SU-DHL-6 (cell line): ENCODE measurements around the gene PHACTR1.

Source experiments
- H2AFZ ChIP-seq: fragments of 200-600 bp; sonication (generic); 2 replicates; pipeline ENCODE4 v1.6.1; 2014; ENCODE audit warnings: low read depth, mild to moderate bottlenecking, moderate library complexity, mixed read lengths, antibody characterized with exemption, low read length; ENCODE audit not compliant: severe bottlenecking
- H3F3A ChIP-seq: fragments of 200-600 bp; shearing (Covaris generic); 2 replicates; pipeline ENCODE4 v1.6.0; 2016; ENCODE audit warnings: antibody characterized with exemption, mild to moderate bottlenecking; ENCODE audit not compliant: insufficient read depth
- H3K27ac ChIP-seq: fragments of 200-600 bp; sonication (generic); 2 replicates; pipeline ENCODE4 v1.5.1; 2016; ENCODE audit warnings: low read depth, mild to moderate bottlenecking, low read length, moderate library complexity, mixed read lengths
- H3K27me3 ChIP-seq: fragments of 200-600 bp; sonication (generic), shearing (Covaris generic); 2 replicates; pipeline ENCODE4 v1.6.0; 2014; ENCODE audit warnings: mild to moderate bottlenecking, low read length
- H3K36me3 ChIP-seq: fragments of 200-600 bp; sonication (generic); 2 replicates; pipeline ENCODE4 v1.6.1; 2014; ENCODE audit warnings: mild to moderate bottlenecking, low read length, mixed read lengths
- H3K4me2 ChIP-seq: fragments of 300-600, 200-600 bp; shearing (Covaris generic), sonication (generic); 2 replicates; pipeline ENCODE4 v1.6.0; 2014; ENCODE audit warnings: low read length, low read depth, mild to moderate bottlenecking; ENCODE audit not compliant: poor library complexity, severe bottlenecking
- H3K4me3 ChIP-seq: fragments of 200-600 bp; sonication (generic); 2 replicates; pipeline ENCODE4 v1.5.1; 2014; ENCODE audit warnings: antibody characterized with exemption, low read length, mild to moderate bottlenecking, mixed read lengths; ENCODE audit not compliant: insufficient read depth, poor library complexity, severe bottlenecking
- H3K79me2 ChIP-seq: fragments of 200-600 bp; sonication (generic); 2 replicates; pipeline ENCODE4 v1.6.1; 2014; ENCODE audit warnings: mild to moderate bottlenecking, low read length, moderate library complexity; ENCODE audit not compliant: insufficient read depth
- H3K9ac ChIP-seq: fragments of 200-600 bp; sonication (generic); 2 replicates; pipeline ENCODE4 v1.7.0; 2014; ENCODE audit warnings: mild to moderate bottlenecking, low read length
- H3K9me2 ChIP-seq: fragments of 200-600 bp; sonication (generic); replicated peaks from 2 replicates; pipeline ENCODE4 v1.6.1; 2014; ENCODE audit warnings: low read length; ENCODE audit not compliant: insufficient read depth
- H3K9me3 ChIP-seq: fragments of 200-600 bp; sonication (generic); 2 replicates; pipeline ENCODE4 v1.6.1; 2014; ENCODE audit warnings: low read length, mixed read lengths; ENCODE audit not compliant: insufficient read depth
- H4K20me1 ChIP-seq: fragments of 200-600 bp; sonication (generic); 2 replicates; pipeline ENCODE4 v1.6.1; 2014; ENCODE audit warnings: low read depth, mild to moderate bottlenecking, antibody characterized with exemption, low read length, moderate library complexity, mixed read lengths
- EZH2phosphoT487 ChIP-seq: fragments of 200-600 bp; sonication (generic), shearing (Covaris generic); conservative IDR thresholded peaks from 2 replicates; pipeline ENCODE4 v1.6.1; 2018; ENCODE audit warnings: mild to moderate bottlenecking, antibody characterized with exemption, low read length, moderate library complexity, mixed read lengths
- TF ChIP-seq, protein P1 (sequence below): fragments of 200-600 bp; sonication (generic); IDR thresholded peaks from one replicate; pipeline ENCODE4 v1.5.1; 2017; ENCODE audit warnings: antibody characterized with exemption, mild to moderate bottlenecking, low read length, moderate library complexity; ENCODE audit not compliant: insufficient read depth, poor library complexity, severe bottlenecking

Gene PHACTR1

DNA sequence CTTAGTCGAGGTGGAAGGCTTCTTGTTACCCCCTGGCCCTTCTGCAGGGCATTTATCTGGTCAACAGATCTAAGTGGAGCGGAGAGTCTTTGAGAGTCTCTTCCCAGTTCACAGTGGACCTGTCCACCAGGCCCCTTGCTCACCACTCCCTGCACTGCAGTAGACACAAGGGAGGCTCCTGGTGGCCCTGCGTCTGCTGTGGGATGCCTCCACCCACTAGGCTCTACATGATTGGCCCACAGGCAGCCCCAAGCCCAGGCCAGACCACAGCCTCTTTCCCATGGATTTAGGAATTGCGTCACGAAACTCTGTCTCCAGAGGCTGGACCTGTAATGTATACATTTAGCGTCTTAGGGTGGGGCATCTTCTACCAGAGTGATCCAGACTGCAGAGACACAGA lies 583.4 kb downstream of the PHACTR1 start:
- H4K20me1 ChIP-seq: peaks cover 11% of the 10 kb centered on the region; the same call in 1 of the 2 replicates
- TF ChIP-seq, protein P1, sequence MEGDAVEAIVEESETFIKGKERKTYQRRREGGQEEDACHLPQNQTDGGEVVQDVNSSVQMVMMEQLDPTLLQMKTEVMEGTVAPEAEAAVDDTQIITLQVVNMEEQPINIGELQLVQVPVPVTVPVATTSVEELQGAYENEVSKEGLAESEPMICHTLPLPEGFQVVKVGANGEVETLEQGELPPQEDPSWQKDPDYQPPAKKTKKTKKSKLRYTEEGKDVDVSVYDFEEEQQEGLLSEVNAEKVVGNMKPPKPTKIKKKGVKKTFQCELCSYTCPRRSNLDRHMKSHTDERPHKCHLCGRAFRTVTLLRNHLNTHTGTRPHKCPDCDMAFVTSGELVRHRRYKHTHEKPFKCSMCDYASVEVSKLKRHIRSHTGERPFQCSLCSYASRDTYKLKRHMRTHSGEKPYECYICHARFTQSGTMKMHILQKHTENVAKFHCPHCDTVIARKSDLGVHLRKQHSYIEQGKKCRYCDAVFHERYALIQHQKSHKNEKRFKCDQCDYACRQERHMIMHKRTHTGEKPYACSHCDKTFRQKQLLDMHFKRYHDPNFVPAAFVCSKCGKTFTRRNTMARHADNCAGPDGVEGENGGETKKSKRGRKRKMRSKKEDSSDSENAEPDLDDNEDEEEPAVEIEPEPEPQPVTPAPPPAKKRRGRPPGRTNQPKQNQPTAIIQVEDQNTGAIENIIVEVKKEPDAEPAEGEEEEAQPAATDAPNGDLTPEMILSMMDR: no peak
- no peak for TF ChIP-seq EZH2phosphoT487

DNA sequence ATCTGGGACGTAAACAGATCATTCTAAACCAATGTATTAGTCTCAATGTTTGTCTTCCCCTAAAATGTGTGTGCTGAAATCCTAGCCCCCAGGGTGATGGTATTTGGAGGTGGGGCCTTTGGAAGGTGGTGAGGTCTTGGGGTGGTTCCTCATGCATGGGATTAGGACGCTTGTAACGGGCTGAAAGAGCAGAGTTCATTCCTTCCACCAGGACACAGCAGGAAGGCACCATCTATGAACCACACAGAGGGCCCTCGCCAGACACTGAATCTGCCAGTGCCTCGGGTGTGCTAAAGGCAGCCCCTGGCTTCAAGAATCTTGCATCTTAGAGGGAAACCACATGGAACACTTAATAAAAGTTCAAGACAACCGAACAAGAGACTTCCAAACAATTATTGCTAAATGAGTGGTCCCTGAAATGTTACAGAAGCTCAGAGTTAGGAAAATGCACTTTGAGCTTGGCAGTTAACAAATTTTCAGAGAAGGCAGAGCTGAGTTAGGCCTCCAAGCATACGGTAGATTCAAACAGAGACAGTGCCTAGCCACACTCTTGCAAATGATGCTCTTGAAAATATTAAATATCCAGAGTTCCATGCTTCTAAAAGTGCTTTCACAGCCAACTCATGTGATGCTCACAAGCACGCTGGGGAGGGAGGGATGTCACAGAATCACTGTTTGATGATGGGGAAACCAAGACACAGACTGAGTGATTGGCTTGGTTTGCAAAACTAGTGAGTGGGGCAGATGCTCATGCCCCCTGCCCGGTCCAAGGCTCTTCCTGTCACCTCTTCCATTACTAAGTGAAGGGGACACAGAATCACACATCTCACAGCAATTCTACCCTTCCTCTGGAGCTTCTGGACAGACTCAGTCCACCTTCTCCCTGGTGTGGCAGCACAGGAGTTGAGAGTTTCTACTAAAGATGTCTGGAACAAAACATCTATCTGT lies 584.4 kb downstream of the PHACTR1 start:
- no peak overlapping the region for H3K4me2 ChIP-seq
- no peak overlapping the region for H3K27ac ChIP-seq
- TF ChIP-seq, protein P1: no peak
- TF ChIP-seq EZH2phosphoT487: no peak
- no peaks in the 10 kb centered on the region for H3K9me3 ChIP-seq
- peaks cover 11% of the 10 kb centered on the region; the same call in 1 of the 2 replicates for H4K20me1 ChIP-seq
- H3K9me2 ChIP-seq: no peaks in the 10 kb centered on the region
- H3K4me3 ChIP-seq: no peak overlapping the region
- no peak overlapping the region for H2AFZ ChIP-seq
- no peaks in the 10 kb centered on the region for H3K27me3 ChIP-seq
- H3K9ac ChIP-seq: no peak overlapping the region
- H3F3A ChIP-seq: peaks cover 27% of the 10 kb centered on the region
- peaks cover 5% of the 10 kb centered on the region for H3K36me3 ChIP-seq
- H3K79me2 ChIP-seq: no peaks in the 10 kb centered on the region

More for the DNA sequence above, 583.4 kb downstream of the PHACTR1 start:
- Histone ChIP-seq H3K27me3 (no peaks in the 10 kb centered on the region), H3K4me2 (peak overlapping the region; percentile 28), H2AFZ (no peak overlapping the region), H3F3A (peaks cover 27% of the 10 kb centered on the region), H3K9me2 (no peaks in the 10 kb centered on the region), H3K36me3 (no peaks in the 10 kb centered on the region), H3K27ac (no peak overlapping the region), H3K4me3 (no peak overlapping the region), H3K9me3 (no peaks in the 10 kb centered on the region), H3K79me2 (no peaks in the 10 kb centered on the region), H3K9ac (no peak overlapping the region)

GRCh38 chr6:13302291-13302690 lies 585.7 kb downstream of the PHACTR1 start:
- Histone ChIP-seq H3K27ac (no peak overlapping the region), H3K4me2 (no peak overlapping the region)

More at GRCh38 chr6:13302291-13302690, 585.7 kb downstream of the PHACTR1 start:
- no peaks in the 10 kb centered on the region for H3K9me2 ChIP-seq
- H3K9me3 ChIP-seq: no peaks in the 10 kb centered on the region
- no peak overlapping the region for H3K4me3 ChIP-seq
- TF ChIP-seq, protein P1: no peak
- TF ChIP-seq EZH2phosphoT487: no peak
- H4K20me1 ChIP-seq: peaks cover 11% of the 10 kb centered on the region; the same call in 1 of the 2 replicates
- no peak overlapping the region for H3K9ac ChIP-seq
- H3F3A ChIP-seq: peaks cover 31% of the 10 kb centered on the region
- no peak overlapping the region for H2AFZ ChIP-seq
- H3K36me3 ChIP-seq: peaks cover 14% of the 10 kb centered on the region
- H3K79me2 ChIP-seq: no peaks in the 10 kb centered on the region
- H3K27me3 ChIP-seq: no peaks in the 10 kb centered on the region
